Smooth muscle cell (in vitro differentiated cells): ENCODE results near the gene NVL. TPM values are rescaled to one million over a fixed set of nuclear protein-coding genes. Genes with fewer than 3 reads are reported as not detected.

Experiments used
- DNase-seq: peaks from one replicate; lab custom pipeline; 2025; ENCODE audit not compliant: unreplicated experiment; lab: John Stamatoyannopoulos, UW
- H2AFZ ChIP-seq: fragments of 200-600 bp; sonication (generic); 2 replicates; pipeline ENCODE4 v1.6.0; 2016; ENCODE audit warnings: antibody characterized with exemption, low read depth, mild to moderate bottlenecking
- H3F3A ChIP-seq: fragments of 200-600 bp; sonication (generic); 2 replicates; pipeline ENCODE4 v1.6.0; 2017; ENCODE audit warnings: antibody characterized with exemption, low read depth
- H3K27ac ChIP-seq: fragments of 200-600 bp; sonication (generic); 2 replicates; pipeline ENCODE4 v1.5.1; 2016; ENCODE audit warnings: low read depth, mild to moderate bottlenecking
- H3K27me3 ChIP-seq: fragments of 200-600 bp; sonication (generic); 2 replicates; pipeline ENCODE4 v1.6.1; 2016; ENCODE audit warnings: low read depth, mild to moderate bottlenecking
- H3K36me3 ChIP-seq: fragments of 200-600 bp; sonication (generic); 2 replicates; pipeline ENCODE4 v1.5.1; 2016; ENCODE audit warnings: low read depth
- H3K4me1 ChIP-seq: fragments of 200-600 bp; sonication (generic); 2 replicates; pipeline ENCODE4 v1.5.1; 2016; ENCODE audit warnings: low read depth
- H3K4me2 ChIP-seq: fragments of 200-600 bp; sonication (generic); 2 replicates; pipeline ENCODE4 v1.6.0; 2016; ENCODE audit warnings: mild to moderate bottlenecking
- H3K4me3 ChIP-seq: fragments of 200-600 bp; sonication (generic); 2 replicates; pipeline ENCODE4 v1.5.1; 2016; ENCODE audit warnings: mild to moderate bottlenecking
- H3K79me2 ChIP-seq: fragments of 200-600 bp; sonication (generic); 2 replicates; pipeline ENCODE4 v1.6.0; 2016; ENCODE audit warnings: low read depth, mild to moderate bottlenecking
- H3K9ac ChIP-seq: fragments of 200-600 bp; sonication (generic); 2 replicates; pipeline ENCODE4 v1.6.0; 2016; ENCODE audit warnings: low read depth
- H3K9me3 ChIP-seq: fragments of 200-600 bp; sonication (generic); replicated peaks from 2 replicates; pipeline ENCODE4 v1.5.1; 2016; ENCODE audit warnings: low read depth
- H4K20me1 ChIP-seq: fragments of 200-600 bp; sonication (generic); 2 replicates; pipeline ENCODE4 v1.6.0; 2016; ENCODE audit warnings: low read depth
- WGBS: methylation state at CpG from one replicate; pipeline ENCODE4 v1.1.7; 2016; ENCODE audit warnings: low lambda C conversion rate; 5-methylcytosine and 5-hydroxymethylcytosine counted together
- polyA plus RNA-seq: library from polyadenylated mRNA; unstranded; fragments of >200 nt; fragmentation: Nextera tagmentation; extraction: Ambion mirVana; gene quantifications from 2 replicates; pipeline ENCODE4 v1.2.1, GENCODE V29; 2016
- total RNA-seq: library from RNA; depleted of rRNA; stranded (reverse); fragments of >200 nt; gene quantifications from 2 replicates; pipeline ENCODE4 v1.2.3, GENCODE V29; 2014
- TF ChIP-seq, protein P1 (sequence below): fragments of 200-600 bp; sonication (generic); IDR thresholded peaks from 2 replicates; pipeline ENCODE4 v1.5.1; 2017; ENCODE audit warnings: borderline replicate concordance, mild to moderate bottlenecking, antibody characterized with exemption; ENCODE audit not compliant: insufficient read depth, poor library complexity, severe bottlenecking

NVL gene
- total and polyA plus RNA-seq, 2 experiments from 2014 or later, result 17.3 to 35.4 TPM

DNA sequence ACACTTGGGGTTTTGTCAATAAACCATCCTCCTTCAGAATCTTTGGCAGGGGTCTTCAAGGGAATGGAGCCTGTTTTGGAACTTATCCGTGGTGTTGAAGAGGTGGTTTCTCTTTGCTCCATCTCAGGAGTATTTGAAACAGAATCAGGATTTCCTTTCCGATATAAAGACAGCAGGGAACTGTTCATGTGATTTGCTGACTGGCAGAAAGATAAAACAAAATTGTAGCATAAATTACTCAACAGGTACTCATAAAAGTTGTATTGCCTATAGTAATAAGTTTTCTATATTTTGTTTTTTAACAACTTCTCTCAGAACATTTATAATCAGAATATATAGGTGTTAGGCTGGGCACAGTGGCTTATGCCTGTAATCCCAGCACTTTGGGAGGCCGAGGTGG, 21.9 kb downstream of the NVL start:
- H3K4me3 ChIP-seq, result no peak overlapping the region
- DNase-seq, result no peak
- no peak overlapping the region for H3K9ac ChIP-seq
- H3K4me2 ChIP-seq, result no peak overlapping the region
- H4K20me1 ChIP-seq, result no peaks in the 10 kb centered on the region
- H3K27me3 ChIP-seq, result no peaks in the 10 kb centered on the region
- no peaks in the 10 kb centered on the region for H3K9me3 ChIP-seq
- H3K79me2 ChIP-seq, result no peaks in the 10 kb centered on the region
- H3K4me1 ChIP-seq, result no peaks in the 10 kb centered on the region
- no peaks in the 10 kb centered on the region for H3F3A ChIP-seq
- peaks cover 24% of the 10 kb centered on the region for H3K36me3 ChIP-seq
- 98% methylated on average over 3 of the region's 3 CpGs for WGBS
- TF ChIP-seq, protein P1, sequence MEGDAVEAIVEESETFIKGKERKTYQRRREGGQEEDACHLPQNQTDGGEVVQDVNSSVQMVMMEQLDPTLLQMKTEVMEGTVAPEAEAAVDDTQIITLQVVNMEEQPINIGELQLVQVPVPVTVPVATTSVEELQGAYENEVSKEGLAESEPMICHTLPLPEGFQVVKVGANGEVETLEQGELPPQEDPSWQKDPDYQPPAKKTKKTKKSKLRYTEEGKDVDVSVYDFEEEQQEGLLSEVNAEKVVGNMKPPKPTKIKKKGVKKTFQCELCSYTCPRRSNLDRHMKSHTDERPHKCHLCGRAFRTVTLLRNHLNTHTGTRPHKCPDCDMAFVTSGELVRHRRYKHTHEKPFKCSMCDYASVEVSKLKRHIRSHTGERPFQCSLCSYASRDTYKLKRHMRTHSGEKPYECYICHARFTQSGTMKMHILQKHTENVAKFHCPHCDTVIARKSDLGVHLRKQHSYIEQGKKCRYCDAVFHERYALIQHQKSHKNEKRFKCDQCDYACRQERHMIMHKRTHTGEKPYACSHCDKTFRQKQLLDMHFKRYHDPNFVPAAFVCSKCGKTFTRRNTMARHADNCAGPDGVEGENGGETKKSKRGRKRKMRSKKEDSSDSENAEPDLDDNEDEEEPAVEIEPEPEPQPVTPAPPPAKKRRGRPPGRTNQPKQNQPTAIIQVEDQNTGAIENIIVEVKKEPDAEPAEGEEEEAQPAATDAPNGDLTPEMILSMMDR, result no peak
- no peak overlapping the region for H3K27ac ChIP-seq
- H2AFZ ChIP-seq, result no peak overlapping the region

DNA sequence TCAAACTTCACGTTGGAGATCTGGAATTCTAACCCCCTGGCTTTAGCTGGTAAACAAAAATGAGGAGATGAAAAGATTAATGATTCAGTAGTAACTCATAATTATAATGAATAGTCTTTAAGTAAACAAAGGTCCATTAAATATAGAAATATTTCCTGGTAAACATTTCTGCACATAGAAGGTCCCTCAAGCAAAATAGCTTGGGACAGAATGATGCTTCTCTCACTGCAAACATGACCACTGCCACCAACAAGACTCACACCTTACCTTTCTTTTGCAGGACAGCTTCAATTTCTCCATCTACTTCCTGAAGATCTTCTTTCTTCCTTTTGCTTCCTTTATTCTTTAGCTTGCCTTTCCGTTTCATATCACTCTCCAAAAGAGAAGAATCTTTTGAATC, 25.2 kb downstream of the NVL start:
- WGBS, result 90% methylated on average over 2 of the region's 2 CpGs
- Histone ChIP-seq H3K79me2 (no peaks in the 10 kb centered on the region), H3K4me3 (no peak overlapping the region), H3K9me3 (no peaks in the 10 kb centered on the region), H3K9ac (no peak overlapping the region), H3K4me1 (no peaks in the 10 kb centered on the region), H3K27ac (no peak overlapping the region), H3K27me3 (no peaks in the 10 kb centered on the region), H3F3A (no peaks in the 10 kb centered on the region), H4K20me1 (no peaks in the 10 kb centered on the region), H2AFZ (no peak overlapping the region), H3K4me2 (no peak overlapping the region), H3K36me3 (peaks cover 24% of the 10 kb centered on the region)
- TF ChIP-seq, protein P1, result no peak
- no peak for DNase-seq

DNA sequence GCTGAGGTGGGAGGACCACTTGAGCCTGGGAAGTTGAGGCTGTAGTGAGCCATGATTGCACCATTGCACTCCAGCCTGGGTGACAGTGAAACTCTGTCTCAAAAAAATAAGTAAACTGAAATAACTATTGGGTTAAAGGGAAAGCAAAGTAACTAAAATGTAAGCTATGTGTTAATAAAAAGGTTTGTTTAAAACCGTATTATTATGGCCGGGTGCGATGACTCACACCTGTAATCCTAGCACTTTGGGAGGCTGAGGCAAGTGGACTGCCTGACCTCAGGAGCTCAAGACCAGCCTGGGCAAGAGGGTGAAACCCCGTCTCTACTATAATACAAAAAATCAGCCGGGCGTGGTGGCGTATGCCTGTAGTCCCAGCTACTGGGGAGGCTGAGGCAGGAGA, 27.0 kb downstream of the NVL start:
- Histone ChIP-seq H3K27me3 (no peaks in the 10 kb centered on the region), H3K9me3 (no peaks in the 10 kb centered on the region), H2AFZ (no peak overlapping the region), H3K27ac (no peak overlapping the region), H3K79me2 (no peaks in the 10 kb centered on the region), H3K4me1 (no peaks in the 10 kb centered on the region), H4K20me1 (no peaks in the 10 kb centered on the region), H3F3A (no peaks in the 10 kb centered on the region), H3K9ac (no peak overlapping the region), H3K4me3 (no peak overlapping the region), H3K4me2 (no peak overlapping the region), H3K36me3 (peaks cover 21% of the 10 kb centered on the region)
- DNase-seq, result no peak
- 93% methylated on average over 7 of the region's 7 CpGs for WGBS
- TF ChIP-seq, protein P1, result no peak

- Histone ChIP-seq H3K9ac (no peak overlapping the region), H3K27ac (no peak overlapping the region), H3K4me2 (no peak overlapping the region), H3K4me3 (no peak overlapping the region), H3K79me2 (no peaks in the 10 kb centered on the region), H3F3A (no peaks in the 10 kb centered on the region), H3K9me3 (no peaks in the 10 kb centered on the region), H3K4me1 (no peaks in the 10 kb centered on the region), H4K20me1 (no peaks in the 10 kb centered on the region), H3K36me3 (peaks cover 22% of the 10 kb centered on the region), H2AFZ (no peak overlapping the region), H3K27me3 (no peaks in the 10 kb centered on the region)
- no peak for DNase-seq
- TF ChIP-seq, protein P1, result no peak
- WGBS, result 96% methylated on average over 1 of the region's 1 CpG
Measured at GRCh38 chr1:224301391-224301790, 28.6 kb downstream of the NVL start.
